ENCODE data around the gene MAML2. TPM values are rescaled to one million over a fixed set of nuclear protein-coding genes. Genes with fewer than 3 reads are reported as not detected.

MAML2 gene
- total and polyA plus RNA-seq, 2 experiments from 2014 or later: 2.0 to 7.1 TPM

GRCh38 chr11:96318850-96319249, 24.1 kb downstream of the MAML2 start:
- Histone ChIP-seq H3F3A (replicated peaks; ENCODE audit: low read depth) (no peaks in the 10 kb centered on the region), H3K9me2 (ENCODE audit: insufficient read depth) (peaks cover 7% of the 10 kb centered on the region; the same call in 1 of the 2 replicates), H3K36me3 (ENCODE audit: insufficient read depth) (no peaks in the 10 kb centered on the region), H3K27ac (ENCODE audit: low read depth) (no peak overlapping the region), H4K20me1 (replicated peaks; ENCODE audit: insufficient read depth) (no peaks in the 10 kb centered on the region), H3K4me2 (no peak overlapping the region), H3K4me1 (ENCODE audit: insufficient read depth) (peaks cover 35% of the 10 kb centered on the region), H3K4me3 (no peak overlapping the region), H3K27me3 (ENCODE audit: insufficient read depth) (no peaks in the 10 kb centered on the region), H2AFZ (no peak overlapping the region), H3K79me2 (replicated peaks; ENCODE audit: insufficient read depth) (peaks cover 38% of the 10 kb centered on the region)
- Mint-ChIP-seq H3K27ac (no peak overlapping the region), H3K9me3 (no peaks in the 10 kb centered on the region), H3K27me3 (ENCODE audit: insufficient read depth, low read depth, poor library complexity) (no peaks in the 10 kb centered on the region), H3K36me3 (ENCODE audit: low read depth) (no peaks in the 10 kb centered on the region; the same call in 2 of the 3 replicates), H3K4me1 (peaks cover 51% of the 10 kb centered on the region), H3K4me3 (no peak overlapping the region)
- DNase-seq (ENCODE audit: low spot score) (no peak), ATAC-seq (no peak)
- TF ChIP-seq ZNF331 (CRISPR knock-in tag; IDR thresholded peaks at IDR 0.05; ENCODE audit: low read depth) (no peak), CREB1 (CRISPR knock-in tag; IDR thresholded peaks at IDR 0.05; ENCODE audit: low read depth) (no peak), POLR2AphosphoS5 (IDR thresholded peaks at IDR 0.05; ENCODE audit: low read depth) (no peak), STAT1 (IDR thresholded peaks at IDR 0.05; ENCODE audit: unreplicated experiment) (no peak), EZH2 (IDR thresholded peaks at IDR 0.05; ENCODE audit: low read depth, unreplicated experiment) (no peak)

- Histone ChIP-seq H3K4me3 (no peak overlapping the region), H3K27ac (ENCODE audit: low read depth) (no peak overlapping the region), H3K27me3 (ENCODE audit: insufficient read depth) (no peaks in the 10 kb centered on the region), H3K4me1 (ENCODE audit: insufficient read depth) (peaks cover 40% of the 10 kb centered on the region), H3K79me2 (replicated peaks; ENCODE audit: insufficient read depth) (peaks cover 38% of the 10 kb centered on the region), H3F3A (replicated peaks; ENCODE audit: low read depth) (no peaks in the 10 kb centered on the region), H2AFZ (no peak overlapping the region), H3K4me2 (no peak overlapping the region), H3K9me2 (ENCODE audit: insufficient read depth) (peaks cover 7% of the 10 kb centered on the region; the same call in 1 of the 2 replicates), H3K36me3 (ENCODE audit: insufficient read depth) (no peaks in the 10 kb centered on the region), H4K20me1 (replicated peaks; ENCODE audit: insufficient read depth) (no peaks in the 10 kb centered on the region)
- no peaks in the 10 kb centered on the region; the same call in 2 of the 3 replicates for H3K36me3 Mint-ChIP-seq (ENCODE audit: low read depth)
- H3K4me1 Mint-ChIP-seq: peaks cover 50% of the 10 kb centered on the region
- no peak overlapping the region for H3K4me3 Mint-ChIP-seq
- H3K27ac Mint-ChIP-seq: no peak overlapping the region
- H3K9me3 Mint-ChIP-seq: no peaks in the 10 kb centered on the region
- no peak for DNase-seq (ENCODE audit: low spot score)
- ATAC-seq: no peak
- H3K27me3 Mint-ChIP-seq (ENCODE audit: insufficient read depth, low read depth, poor library complexity): no peaks in the 10 kb centered on the region
- TF ChIP-seq ETS1 (IDR thresholded peaks at IDR 0.05) (no peak), CREB1 (CRISPR knock-in tag; IDR thresholded peaks at IDR 0.05; ENCODE audit: low read depth) (no peak), ZNF462 (CRISPR knock-in tag; IDR thresholded peaks at IDR 0.05) (no peak), EZH2phosphoT487 (IDR thresholded peaks at IDR 0.05; ENCODE audit: unreplicated experiment) (no peak), EZH2 (IDR thresholded peaks at IDR 0.05; ENCODE audit: low read depth, unreplicated experiment) (no peak), POLR2AphosphoS5 (IDR thresholded peaks at IDR 0.05; ENCODE audit: low read depth) (no peak), ZNF114 (CRISPR knock-in tag; IDR thresholded peaks at IDR 0.05) (no peak), CTCF (conservative IDR thresholded peaks at IDR 0.05; ENCODE audit: low read depth in 2 of 2) (no peak), NANOG (IDR thresholded peaks at IDR 0.05; ENCODE audit: borderline replicate concordance) (no peak)
These were observed 24.6 kb downstream of the MAML2 start for GRCh38 chr11:96318399-96318798.

All from GM23338 (cell line).